Ishikawa (cell line): Measurements from ENCODE around the gene ARID2.
A peak's percentile ranks its signal among the peaks of the same experiment; 100 is the strongest.

Experiments used
- MAX ChIP-seq: IDR thresholded peaks from 2 replicates; pipeline ENCODE4 v1.6.1; 2012
- RAD21 ChIP-seq: IDR thresholded peaks from 2 replicates; pipeline ENCODE4 v1.6.1; 2012; ENCODE audit warnings: low read depth
- TCF12 ChIP-seq: IDR thresholded peaks from 2 replicates; pipeline ENCODE4 v1.6.1; 2012; ENCODE audit warnings: low read depth
- TEAD4 ChIP-seq: IDR thresholded peaks from 2 replicates; pipeline ENCODE4 v1.6.1; 2012
- USF1 ChIP-seq: IDR thresholded peaks from 2 replicates; pipeline ENCODE4 v1.6.1; 2012
- ZBTB7A ChIP-seq: IDR thresholded peaks from 2 replicates; pipeline ENCODE4 v1.6.1; 2012; ENCODE audit warnings: low read depth

- TF ChIP-seq USF1 (no peak), ZBTB7A (no peak), TCF12 (no peak), MAX (no peak), RAD21 (peak; percentile 60), TEAD4 (no peak)
Observed at GRCh38 chr12:45725631-45726602, 3.6 kb upstream of the ARID2 start.
